ELF-1 (cell line): ENCODE results near the gene HLF.

Experiments
- DNase-seq: peaks from one replicate; pipeline ENCODE4 v3.0.0-alpha.2; 2016; ENCODE audit warnings: low read depth, low spot score

Gene HLF

GRCh38 chr17:55264645-55265298 is at the start of gene HLF:
Gene HLF (plus strand): TSS chr17:55264960. CDS start chr17:55265485, 525 bp downstream.
- peak; percentile 57 for DNase-seq

GRCh38 chr17:55215711-55216110 is 49.0 kb upstream of the HLF start:
- no peak for DNase-seq

- DNase-seq, result no peak
These were observed 47.9 kb upstream of the HLF start for GRCh38 chr17:55216888-55217287.

- DNase-seq, result no peak
These were observed 45.3 kb upstream of the HLF start for GRCh38 chr17:55219459-55219858.

- no peak for DNase-seq
These were observed 44.8 kb upstream of the HLF start for GRCh38 chr17:55219934-55220333.

GRCh38 chr17:55223524-55223923 is 41.2 kb upstream of the HLF start:
- no peak for DNase-seq

- no peak for DNase-seq
These were observed 40.0 kb upstream of the HLF start for GRCh38 chr17:55224746-55225145.

GRCh38 chr17:55225237-55225636 is 39.5 kb upstream of the HLF start:
- no peak for DNase-seq

- DNase-seq, result no peak
These were observed 36.0 kb upstream of the HLF start for GRCh38 chr17:55228683-55229192.

GRCh38 chr17:55229276-55229675 is 35.5 kb upstream of the HLF start:
- DNase-seq, result no peak

- no peak for DNase-seq
These were observed 34.0 kb upstream of the HLF start for GRCh38 chr17:55230716-55231115.

GRCh38 chr17:55233840-55234239 is 30.9 kb upstream of the HLF start:
- no peak for DNase-seq

GRCh38 chr17:55236316-55236715 is 28.4 kb upstream of the HLF start:
- DNase-seq, result no peak

GRCh38 chr17:55237268-55237667 is 27.5 kb upstream of the HLF start:
- DNase-seq, result no peak

GRCh38 chr17:55237841-55238178 is 26.9 kb upstream of the HLF start:
- no peak for DNase-seq

GRCh38 chr17:55238179-55238930 is 26.4 kb upstream of the HLF start:
- DNase-seq, result peak; percentile 95

- DNase-seq, result peak; percentile 48
These were observed 25.8 kb upstream of the HLF start for GRCh38 chr17:55238931-55239297.

- no peak for DNase-seq
These were observed 23.7 kb upstream of the HLF start for GRCh38 chr17:55241097-55241496.

GRCh38 chr17:55242476-55242875 is 22.3 kb upstream of the HLF start:
- no peak for DNase-seq

GRCh38 chr17:55245986-55246385 is 18.8 kb upstream of the HLF start:
- DNase-seq, result no peak

GRCh38 chr17:55246583-55246982 is 18.2 kb upstream of the HLF start:
- no peak for DNase-seq

GRCh38 chr17:55248077-55248476 is 16.7 kb upstream of the HLF start:
- DNase-seq, result no peak

- DNase-seq, result no peak
These were observed 14.9 kb upstream of the HLF start for GRCh38 chr17:55249861-55250260.
